ENCODE measurements around the gene THSD7A. TPM values are rescaled to one million over a fixed set of nuclear protein-coding genes. Genes with fewer than 3 reads are reported as not detected.

THSD7A gene
- total RNA-seq, 1 experiment from 2014 or later: 0.68 TPM

DNA sequence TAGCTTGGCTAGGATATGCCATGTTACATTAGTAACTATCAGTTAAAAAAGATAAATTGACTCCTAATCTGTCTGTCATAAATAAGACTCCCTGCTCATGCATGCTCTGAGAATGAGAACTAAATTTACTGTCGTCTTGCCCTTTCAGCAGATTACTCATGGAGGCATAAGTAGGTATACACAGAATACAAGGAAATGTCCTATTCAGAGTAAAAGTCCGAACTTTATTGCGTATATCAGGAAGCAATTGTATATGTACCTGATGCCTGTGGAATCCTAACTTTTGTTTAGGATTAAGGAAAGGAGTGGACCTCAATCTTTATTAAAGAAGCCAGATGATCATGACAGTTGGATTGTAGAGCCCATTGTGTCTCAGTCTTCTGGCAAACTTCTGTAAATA lies 118.6 kb downstream of the THSD7A start (continued):
- TF ChIP-seq PRDM15 (CRISPR knock-in tag; IDR thresholded peaks at IDR 0.05): no peak
- no peak for TF ChIP-seq SMAD3 (CRISPR knock-in tag; IDR thresholded peaks at IDR 0.05; ENCODE audit: borderline replicate concordance)

DNA sequence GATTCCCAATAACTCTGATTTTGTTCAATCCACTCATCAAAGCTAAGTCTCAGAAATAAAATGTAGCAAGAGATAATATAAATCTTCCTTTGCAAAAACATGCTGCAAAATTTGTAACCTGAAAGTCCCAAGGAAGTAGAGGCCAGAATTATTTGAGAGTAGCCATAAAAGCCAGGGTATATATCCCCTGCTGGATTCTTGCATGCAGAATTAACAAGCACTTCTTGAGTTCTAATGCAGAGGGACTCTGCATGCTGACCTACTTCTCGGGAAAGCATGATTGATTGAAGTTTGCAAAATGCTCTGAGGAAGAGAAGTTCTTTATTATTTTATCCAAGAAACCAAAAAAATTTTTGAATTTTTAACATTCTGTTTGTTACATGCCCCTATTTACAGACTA lies 121.6 kb downstream of the THSD7A start:
- H3K9me3 Mint-ChIP-seq: no peaks in the 10 kb centered on the region
- H3K4me1 Mint-ChIP-seq: peaks cover 21% of the 10 kb centered on the region
- no peak overlapping the region for H3K27ac Mint-ChIP-seq
- no peak overlapping the region for H3K4me3 Mint-ChIP-seq
- DNase-seq (ENCODE audit: low spot score) (no peak), ATAC-seq (peak; percentile 63)
- CTCF ChIA-PET: no interaction called here
- no peaks in the 10 kb centered on the region for H3K36me3 Mint-ChIP-seq
- no peaks in the 10 kb centered on the region for H3K27me3 Mint-ChIP-seq (ENCODE audit: low read depth)
- no peak for TF ChIP-seq CTCF (IDR thresholded peaks at IDR 0.05)
- TF ChIP-seq RORB (CRISPR knock-in tag; IDR thresholded peaks at IDR 0.05): no peak
- TF ChIP-seq ZBTB43 (CRISPR knock-in tag; IDR thresholded peaks at IDR 0.05): no peak
- no peak for TF ChIP-seq NFATC4 (CRISPR knock-in tag; IDR thresholded peaks at IDR 0.05)
- TF ChIP-seq ZNF232 (CRISPR knock-in tag; IDR thresholded peaks at IDR 0.05): no peak
- TF ChIP-seq E2F4 (CRISPR knock-in tag; IDR thresholded peaks at IDR 0.05; ENCODE audit: borderline replicate concordance, low read depth): no peak
- TF ChIP-seq ZNF138 (CRISPR knock-in tag; conservative IDR thresholded peaks at IDR 0.05): no peak
- TF ChIP-seq, protein P1, sequence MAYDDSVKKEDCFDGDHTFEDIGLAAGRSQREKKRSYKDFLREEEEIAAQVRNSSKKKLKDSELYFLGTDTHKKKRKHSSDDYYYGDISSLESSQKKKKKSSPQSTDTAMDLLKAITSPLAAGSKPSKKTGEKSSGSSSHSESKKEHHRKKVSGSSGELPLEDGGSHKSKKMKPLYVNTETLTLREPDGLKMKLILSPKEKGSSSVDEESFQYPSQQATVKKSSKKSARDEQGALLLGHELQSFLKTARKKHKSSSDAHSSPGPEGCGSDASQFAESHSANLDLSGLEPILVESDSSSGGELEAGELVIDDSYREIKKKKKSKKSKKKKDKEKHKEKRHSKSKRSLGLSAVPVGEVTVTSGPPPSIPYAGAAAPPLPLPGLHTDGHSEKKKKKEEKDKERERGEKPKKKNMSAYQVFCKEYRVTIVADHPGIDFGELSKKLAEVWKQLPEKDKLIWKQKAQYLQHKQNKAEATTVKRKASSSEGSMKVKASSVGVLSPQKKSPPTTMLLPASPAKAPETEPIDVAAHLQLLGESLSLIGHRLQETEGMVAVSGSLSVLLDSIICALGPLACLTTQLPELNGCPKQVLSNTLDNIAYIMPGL (CRISPR knock-in tag; IDR thresholded peaks at IDR 0.05): no peak
- TF ChIP-seq, protein P2, sequence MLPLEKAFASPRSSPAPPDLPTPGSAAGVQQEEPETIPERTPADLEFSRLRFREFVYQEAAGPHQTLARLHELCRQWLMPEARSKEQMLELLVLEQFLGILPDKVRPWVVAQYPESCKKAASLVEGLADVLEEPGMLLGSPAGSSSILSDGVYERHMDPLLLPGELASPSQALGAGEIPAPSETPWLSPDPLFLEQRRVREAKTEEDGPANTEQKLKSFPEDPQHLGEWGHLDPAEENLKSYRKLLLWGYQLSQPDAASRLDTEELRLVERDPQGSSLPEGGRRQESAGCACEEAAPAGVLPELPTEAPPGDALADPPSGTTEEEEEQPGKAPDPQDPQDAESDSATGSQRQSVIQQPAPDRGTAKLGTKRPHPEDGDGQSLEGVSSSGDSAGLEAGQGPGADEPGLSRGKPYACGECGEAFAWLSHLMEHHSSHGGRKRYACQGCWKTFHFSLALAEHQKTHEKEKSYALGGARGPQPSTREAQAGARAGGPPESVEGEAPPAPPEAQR (CRISPR knock-in tag; IDR thresholded peaks at IDR 0.05): no peak
- no peak for TF ChIP-seq NFE2L1 (CRISPR knock-in tag; IDR thresholded peaks at IDR 0.05)
- TF ChIP-seq, protein P3, sequence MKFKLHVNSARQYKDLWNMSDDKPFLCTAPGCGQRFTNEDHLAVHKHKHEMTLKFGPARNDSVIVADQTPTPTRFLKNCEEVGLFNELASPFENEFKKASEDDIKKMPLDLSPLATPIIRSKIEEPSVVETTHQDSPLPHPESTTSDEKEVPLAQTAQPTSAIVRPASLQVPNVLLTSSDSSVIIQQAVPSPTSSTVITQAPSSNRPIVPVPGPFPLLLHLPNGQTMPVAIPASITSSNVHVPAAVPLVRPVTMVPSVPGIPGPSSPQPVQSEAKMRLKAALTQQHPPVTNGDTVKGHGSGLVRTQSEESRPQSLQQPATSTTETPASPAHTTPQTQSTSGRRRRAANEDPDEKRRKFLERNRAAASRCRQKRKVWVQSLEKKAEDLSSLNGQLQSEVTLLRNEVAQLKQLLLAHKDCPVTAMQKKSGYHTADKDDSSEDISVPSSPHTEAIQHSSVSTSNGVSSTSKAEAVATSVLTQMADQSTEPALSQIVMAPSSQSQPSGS (CRISPR knock-in tag; IDR thresholded peaks at IDR 0.05; ENCODE audit: borderline replicate concordance, low read depth): no peak
- TF ChIP-seq NR1H2 (CRISPR knock-in tag; IDR thresholded peaks at IDR 0.05): no peak
- no peak for TF ChIP-seq CREM (CRISPR knock-in tag; IDR thresholded peaks at IDR 0.05)
- no peak for TF ChIP-seq ZNF425 (CRISPR knock-in tag; conservative IDR thresholded peaks at IDR 0.05)
- no peak for TF ChIP-seq RELA (CRISPR knock-in tag; IDR thresholded peaks at IDR 0.05; ENCODE audit: borderline replicate concordance)
- TF ChIP-seq, protein P4, sequence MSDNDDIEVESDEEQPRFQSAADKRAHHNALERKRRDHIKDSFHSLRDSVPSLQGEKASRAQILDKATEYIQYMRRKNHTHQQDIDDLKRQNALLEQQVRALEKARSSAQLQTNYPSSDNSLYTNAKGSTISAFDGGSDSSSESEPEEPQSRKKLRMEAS (CRISPR knock-in tag; IDR thresholded peaks at IDR 0.05): no peak
- TF ChIP-seq ZNF416 (CRISPR knock-in tag; IDR thresholded peaks at IDR 0.05): no peak
- no peak for TF ChIP-seq OVOL2 (CRISPR knock-in tag; IDR thresholded peaks at IDR 0.05; ENCODE audit: borderline replicate concordance)
- TF ChIP-seq, protein P5, sequence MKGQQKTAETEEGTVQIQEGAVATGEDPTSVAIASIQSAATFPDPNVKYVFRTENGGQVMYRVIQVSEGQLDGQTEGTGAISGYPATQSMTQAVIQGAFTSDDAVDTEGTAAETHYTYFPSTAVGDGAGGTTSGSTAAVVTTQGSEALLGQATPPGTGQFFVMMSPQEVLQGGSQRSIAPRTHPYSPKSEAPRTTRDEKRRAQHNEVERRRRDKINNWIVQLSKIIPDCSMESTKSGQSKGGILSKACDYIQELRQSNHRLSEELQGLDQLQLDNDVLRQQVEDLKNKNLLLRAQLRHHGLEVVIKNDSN (CRISPR knock-in tag; IDR thresholded peaks at IDR 0.05): no peak
- POLR2A ChIA-PET: no interaction called here
